HG02981 (cell line): ENCODE measurements around the gene H1-8.
"Not testable (repeated sequence)": the region's sequence is repeated elsewhere in the genome, so short reads cannot be mapped to it uniquely, and the experiment has no call there.

Experiments used
- ATAC-seq: cut with Tn5 transposase; IDR thresholded peaks from one replicate; pipeline ENCODE4 v1.9.1; 2021; ENCODE audit warnings: mild to moderate bottlenecking, moderate library complexity; ENCODE audit not compliant: unreplicated experiment

The H1-8 gene

DNA sequence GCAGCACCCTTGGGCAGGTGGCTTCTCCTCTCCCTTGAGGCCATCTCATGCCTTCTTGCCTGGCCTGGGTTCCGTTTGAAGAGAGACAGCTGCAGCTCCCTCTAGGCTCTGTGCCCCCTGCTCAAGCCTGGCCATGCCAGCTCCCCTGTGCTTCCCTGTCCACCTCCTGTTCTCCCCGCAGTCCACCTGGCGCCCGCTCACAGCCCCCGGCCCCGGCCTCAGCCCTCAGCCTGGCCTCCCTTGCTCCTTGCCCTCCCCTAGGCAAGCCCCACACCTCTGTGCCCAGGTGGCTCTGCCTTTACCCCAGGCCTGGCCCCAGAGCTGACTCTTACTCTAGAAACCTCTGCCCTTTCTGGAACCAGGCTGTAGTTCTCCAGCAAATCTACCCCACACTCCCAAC is 28.4 kb upstream of the H1-8 start:
- ATAC-seq: no peak

DNA sequence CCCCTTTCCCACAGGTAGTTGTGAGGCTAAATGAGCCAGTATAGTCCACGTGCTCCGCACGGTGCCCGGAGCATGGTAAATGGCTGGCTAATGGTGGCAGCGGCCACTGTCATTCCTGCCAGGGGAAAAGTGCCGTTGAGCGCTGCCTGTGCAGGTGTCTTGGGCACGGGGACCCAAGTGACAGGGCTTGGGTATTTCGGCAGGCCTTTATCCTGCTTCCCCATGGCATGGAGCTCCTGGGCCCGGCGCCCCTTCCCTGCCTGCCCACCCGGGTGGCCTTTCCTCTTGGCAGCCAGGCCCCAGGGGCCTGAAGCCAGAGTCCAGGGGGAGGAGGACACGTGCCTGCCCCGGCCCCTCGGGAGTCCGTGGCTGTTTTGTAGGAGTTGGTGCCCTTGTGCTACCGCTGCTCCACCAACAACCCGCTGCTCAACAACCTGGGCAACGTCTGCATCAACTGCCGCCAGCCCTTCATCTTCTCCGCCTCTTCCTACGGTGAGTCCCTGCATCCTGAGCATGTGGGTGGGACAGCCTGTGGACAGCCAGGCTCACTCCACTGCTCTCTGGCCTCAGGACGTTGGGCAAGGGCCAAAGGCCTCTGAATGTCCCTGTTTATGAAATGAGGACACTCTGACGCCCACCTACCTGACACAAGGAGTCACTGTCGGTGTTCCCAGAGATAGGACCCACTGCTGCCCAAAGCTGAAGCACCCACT is 27.7 kb upstream of the H1-8 start:
- not testable (repeated sequence) for ATAC-seq

DNA sequence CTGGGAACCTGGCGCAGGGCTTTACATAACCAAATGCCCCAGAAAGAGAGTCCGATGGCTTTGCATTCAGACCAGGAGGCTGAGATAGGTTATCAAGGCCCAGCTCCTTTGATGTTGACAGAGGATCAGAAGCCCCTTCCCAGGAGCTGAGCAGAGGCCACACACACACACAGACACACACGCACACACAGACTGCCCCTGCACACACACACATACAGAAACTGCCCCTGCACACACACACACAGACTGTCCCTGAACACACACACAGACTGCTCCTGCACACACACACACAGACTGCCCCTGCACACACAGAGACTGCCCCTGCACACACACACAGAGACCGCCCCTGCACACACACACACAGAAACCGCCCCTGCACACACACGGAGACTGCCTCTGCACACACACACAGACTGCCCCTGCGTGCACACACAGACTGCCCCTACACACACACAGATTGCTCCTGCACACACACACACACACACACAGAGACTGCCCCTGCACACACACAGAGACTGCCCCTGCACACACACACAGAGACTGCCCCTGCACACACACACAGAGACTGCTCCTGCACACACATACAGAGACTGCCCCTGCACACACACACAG is 27.0 kb upstream of the H1-8 start:
- ATAC-seq: not testable (repeated sequence)

DNA sequence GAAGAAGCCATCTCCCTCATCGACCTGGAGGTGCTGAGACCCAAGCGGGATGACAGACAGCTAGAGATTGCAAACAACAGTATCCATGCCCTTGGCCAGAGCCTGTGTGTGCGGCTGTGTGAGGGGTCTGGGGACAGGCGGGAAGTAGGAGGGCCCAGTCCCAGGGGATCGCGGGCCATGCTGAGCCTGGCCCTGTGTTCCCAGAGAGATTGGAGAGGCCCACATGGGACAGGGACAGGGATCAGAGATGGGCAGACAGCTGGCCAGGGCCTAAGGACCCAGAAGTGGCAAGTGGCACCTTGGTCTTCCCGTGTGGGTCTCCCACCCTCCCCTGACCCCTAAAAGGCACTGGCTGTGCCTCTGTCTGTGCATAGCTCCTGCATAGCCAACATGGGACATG is 25.5 kb upstream of the H1-8 start:
- ATAC-seq: no peak

DNA sequence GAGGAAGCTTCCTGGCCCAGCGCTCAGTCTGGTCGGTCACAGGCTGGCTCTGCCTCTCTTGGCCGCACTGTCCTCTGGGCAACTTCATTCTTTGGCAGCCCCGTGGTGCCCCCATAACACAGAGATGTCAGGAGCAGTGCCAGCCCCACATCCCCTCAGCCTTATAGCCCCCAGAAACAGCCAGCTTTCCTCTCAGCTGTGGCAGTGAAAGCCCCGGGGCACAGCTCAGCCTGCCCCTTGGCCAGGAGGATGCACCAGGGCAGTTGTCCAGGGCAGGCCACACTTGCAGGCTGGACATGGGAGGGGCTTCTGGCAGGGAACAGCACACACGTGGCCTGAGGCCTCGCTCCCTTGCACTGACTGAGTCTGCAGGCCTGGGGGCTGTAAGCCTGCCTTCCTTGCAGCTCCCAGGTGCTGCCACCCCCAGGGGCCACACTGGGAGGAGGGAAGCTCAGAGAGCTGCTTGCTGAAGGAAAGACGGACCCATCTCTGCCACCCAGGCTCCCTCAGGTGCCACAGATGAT is 24.9 kb upstream of the H1-8 start:
- ATAC-seq: no peak

DNA sequence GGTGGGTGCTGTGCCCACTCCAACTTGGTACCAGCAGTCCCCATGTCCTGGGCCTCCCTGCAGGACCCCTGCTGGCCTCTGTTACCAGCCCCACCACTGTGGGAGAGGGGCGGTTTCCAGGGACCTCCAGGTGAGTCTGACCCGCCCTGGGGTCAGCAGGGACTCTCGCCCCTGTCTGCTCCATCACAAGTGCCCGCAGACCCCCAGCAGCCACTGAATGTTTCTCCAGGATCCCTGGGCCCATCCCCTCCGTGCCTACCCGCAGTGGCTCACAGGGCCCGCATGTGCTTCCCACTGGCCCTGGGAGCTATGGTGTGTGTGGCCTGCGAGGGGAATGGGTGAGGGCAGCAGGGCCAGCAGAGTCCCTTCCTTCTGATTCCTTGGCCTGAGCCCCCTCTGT is 24.4 kb upstream of the H1-8 start:
- no peak for ATAC-seq

DNA sequence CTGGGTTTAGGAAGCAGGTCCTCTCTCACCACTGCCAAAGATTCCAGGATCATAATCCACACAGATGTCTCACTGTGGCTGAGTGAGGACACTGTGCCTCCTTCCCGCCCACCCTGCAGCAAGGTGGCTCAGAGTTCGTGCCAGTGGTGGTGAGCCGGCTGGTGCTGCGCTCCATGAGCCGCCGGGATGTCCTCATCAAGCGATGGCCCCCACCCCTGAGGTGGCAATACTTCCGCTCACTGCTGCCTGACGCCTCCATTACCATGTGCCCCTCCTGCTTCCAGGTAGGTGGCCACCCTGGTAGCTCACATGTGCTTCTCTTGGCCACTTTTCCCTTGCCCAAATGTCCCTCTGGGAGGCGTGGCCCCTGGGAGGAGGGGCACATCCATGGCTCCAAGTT is 23.5 kb upstream of the H1-8 start:
- no peak for ATAC-seq

DNA sequence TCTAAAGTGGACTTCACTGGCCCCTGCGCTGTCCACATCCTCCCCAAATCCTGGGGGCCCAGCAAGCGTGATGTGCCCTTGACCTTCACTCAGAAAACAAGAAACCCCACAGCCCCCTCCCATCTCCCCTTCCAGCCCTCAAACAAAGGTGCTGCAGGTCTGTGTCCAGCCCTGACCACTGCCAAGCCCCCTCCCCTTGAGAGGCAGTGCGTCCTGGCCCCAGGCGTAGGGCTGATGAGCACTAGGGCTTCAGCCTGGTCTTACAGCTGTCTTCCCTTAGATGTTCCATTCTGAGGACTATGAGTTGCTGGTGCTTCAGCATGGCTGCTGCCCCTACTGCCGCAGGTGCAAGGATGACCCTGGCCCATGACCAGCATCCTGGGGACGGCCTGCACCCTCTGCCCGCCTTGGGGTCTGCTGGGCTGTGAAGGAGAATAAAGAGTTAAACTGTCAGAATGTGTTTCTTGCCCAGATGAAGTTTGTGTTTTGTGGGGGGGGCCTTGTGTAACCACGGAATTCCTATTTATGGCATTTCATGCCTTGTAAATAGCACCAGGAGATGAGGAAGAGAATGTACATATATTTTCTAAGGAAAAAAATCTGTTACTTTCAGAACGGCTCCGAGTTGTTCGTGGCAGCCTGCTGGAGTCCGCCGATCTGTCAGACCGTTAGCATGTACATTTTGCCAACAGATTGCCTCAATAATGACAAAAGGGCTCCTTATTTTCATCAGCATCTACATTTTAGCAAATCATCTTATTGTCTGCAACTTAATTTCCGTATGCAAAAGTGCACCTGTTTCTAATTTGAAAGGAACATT is 22.9 kb upstream of the H1-8 start:
- ATAC-seq: no peak

DNA sequence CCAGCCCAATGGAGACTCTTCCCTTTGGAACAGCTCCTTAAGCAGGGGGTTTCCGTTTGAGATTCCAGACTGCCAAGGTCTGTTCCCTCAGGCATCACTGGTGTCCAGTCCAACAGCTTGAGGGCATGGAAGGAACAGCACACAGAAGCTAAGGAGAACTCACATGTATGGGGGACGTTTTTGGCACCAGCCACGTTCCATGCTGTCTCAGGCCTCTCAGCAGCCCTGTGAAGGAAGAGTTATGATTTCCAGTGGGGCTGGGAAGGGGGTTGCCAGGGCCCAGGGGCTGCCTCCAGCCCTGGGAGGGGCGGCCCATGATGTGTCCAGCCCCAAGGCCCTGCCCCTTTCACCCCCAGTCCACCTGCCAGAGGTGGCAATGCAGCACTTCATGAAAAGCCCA is 22.0 kb upstream of the H1-8 start:
- no peak for ATAC-seq

DNA sequence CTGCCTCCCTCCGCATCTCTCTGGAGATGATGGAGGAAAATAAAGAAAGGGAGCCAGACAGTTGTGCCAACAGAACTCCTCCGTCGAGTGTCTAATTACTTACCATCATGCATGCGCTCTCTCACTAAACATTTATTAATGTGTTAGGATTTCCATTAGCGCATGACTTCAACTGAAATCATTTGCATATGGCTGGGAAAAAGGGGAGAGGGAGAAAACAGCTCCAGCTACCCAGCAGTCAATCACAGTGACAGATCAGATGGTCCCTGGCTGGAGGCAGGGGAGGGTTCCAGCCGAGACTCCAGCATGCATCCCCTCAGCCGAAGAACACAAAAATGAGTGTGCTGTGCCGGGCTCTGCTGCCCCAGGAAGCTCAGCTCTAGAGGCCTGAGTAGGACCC is 21.4 kb upstream of the H1-8 start:
- ATAC-seq: no peak

DNA sequence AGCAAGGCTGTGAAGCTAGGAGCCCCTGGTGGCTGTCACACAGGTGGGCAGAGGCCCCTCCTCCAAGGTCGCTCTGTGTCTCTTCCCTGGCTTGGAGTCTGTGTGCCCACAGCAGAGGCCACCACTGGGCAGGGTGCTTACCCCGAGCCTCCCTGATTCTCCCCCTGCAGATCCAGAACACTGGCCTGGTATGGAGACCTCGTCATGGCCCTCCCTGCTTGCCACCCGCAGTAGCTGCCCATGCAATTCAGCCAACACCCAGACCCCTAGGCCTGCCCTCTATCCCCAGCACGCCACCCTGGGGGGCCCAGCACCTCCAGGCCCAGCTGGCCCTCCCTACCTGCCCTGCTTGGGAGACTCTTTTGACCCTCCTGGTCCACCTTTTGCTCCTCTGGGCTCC is 20.0 kb upstream of the H1-8 start:
- no peak for ATAC-seq

DNA sequence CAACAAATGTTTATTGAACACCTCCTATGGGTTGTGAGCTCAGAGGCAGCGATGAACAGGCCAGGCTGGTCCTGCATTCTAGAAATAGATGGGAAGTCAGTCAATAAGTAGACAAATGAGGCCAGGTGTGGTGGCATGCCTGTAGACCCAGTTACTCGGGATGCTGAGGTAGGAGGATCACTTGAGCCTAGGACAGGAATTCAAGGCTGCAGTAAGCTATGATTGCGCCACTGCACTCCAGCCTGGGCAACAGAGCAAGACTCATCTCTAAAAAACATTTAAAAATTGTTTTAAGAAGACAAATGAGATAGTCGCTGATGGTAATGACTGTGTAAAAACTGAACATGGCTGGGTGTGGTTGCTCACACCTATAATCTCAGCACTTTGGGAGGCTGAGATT is 18.9 kb upstream of the H1-8 start:
- ATAC-seq: no peak

DNA sequence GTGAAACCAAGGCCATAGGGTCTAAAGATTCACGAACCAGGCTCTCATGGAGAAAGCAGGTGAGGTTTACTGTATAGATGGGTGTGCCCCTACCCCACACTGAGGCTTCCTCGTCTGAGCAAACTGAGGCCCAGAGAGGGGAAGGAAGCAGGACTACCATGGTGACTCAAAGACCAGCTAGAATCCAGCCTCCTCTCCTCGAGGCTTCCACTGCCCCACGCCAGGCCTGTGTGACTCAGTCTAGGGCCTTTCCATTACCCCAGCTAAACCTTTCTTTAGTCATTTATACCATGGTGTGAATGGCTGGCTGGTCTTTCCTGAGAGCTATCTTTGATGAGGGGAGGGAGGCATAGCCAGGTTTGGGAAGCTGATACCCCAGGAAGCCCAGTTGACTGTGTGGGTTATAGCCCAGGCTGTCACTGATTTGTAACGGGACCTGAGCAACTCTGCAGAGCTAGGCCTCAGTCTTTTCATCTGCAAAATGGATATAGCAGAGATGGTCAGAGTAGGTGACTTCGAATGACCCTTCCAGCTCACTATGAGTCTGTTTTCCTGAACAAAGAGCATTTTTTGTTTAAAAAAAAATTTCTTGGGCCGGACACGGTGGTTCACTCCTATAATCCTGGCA is 17.5 kb upstream of the H1-8 start:
- no peak for ATAC-seq

DNA sequence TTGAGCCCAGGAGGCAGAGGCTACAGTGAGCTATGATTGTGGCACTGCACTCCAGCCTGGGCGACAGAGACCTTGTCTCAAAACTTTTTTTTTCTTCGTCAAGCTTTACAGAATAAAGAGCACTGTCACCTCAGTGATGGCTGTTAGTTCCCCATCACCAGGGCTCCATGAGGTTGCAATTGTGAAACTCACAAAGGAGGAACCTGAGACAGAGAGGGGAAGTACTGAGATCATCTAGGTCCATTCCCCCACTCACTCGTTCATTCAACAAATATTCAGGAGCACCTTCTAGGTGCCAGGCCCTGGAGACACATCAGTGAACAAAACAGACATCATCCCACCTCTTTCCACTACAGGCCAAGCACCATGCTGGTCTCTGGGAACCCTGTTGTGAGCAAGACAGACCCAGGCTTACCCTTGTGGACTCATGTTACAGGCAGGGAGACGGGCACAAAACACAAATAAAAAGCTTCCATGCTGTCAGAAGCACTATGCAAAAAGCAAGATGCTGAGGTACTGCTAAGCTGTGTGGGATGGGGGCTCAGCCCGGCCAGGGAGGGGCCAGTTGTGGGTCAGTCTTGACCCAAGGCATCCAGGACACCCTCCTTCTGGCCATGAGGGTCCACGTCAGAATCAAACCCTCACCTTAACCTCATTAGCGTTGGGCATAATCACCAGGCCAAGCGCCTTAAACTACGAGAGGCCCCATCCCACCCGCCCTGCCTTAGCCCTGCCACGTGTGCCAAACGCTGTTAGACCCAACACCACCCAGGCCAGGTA is 16.7 kb upstream of the H1-8 start:
- ATAC-seq: peak; percentile 85

DNA sequence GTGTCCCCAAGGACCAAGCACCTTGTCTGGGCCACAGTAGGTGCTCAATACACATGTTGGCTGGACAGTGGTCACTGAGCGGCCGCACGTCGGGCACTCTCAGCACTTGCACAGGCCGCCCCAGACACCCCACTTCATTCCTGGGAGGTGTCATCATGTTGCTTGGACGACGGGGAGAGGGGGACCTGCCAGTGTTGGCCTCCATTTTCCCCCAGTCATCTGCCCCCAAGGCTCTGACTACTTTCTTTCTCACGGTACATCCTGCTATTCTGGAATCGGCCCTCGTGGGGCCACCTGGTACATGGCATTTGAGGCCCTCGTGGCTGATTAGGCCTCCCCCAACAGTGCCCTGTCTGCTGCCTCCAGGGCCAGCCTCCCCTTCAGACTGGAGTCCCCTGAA is 15.7 kb upstream of the H1-8 start:
- ATAC-seq: no peak

DNA sequence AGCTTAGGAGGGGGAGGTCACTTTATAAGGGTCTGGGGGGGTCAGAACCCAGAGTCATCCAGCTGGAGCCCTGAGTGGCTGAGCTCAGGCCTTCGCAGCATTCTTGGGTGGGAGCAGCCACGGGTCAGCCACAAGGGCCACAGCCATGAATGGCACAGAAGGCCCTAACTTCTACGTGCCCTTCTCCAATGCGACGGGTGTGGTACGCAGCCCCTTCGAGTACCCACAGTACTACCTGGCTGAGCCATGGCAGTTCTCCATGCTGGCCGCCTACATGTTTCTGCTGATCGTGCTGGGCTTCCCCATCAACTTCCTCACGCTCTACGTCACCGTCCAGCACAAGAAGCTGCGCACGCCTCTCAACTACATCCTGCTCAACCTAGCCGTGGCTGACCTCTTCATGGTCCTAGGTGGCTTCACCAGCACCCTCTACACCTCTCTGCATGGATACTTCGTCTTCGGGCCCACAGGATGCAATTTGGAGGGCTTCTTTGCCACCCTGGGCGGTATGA is 14.3 kb upstream of the H1-8 start, which contains the start of gene RHO:
TSS of gene RHO (plus strand) at position 51 of the 512 bp plus-strand sequence. CDS start at position 146, 95 bp downstream.
- ATAC-seq: no peak

DNA sequence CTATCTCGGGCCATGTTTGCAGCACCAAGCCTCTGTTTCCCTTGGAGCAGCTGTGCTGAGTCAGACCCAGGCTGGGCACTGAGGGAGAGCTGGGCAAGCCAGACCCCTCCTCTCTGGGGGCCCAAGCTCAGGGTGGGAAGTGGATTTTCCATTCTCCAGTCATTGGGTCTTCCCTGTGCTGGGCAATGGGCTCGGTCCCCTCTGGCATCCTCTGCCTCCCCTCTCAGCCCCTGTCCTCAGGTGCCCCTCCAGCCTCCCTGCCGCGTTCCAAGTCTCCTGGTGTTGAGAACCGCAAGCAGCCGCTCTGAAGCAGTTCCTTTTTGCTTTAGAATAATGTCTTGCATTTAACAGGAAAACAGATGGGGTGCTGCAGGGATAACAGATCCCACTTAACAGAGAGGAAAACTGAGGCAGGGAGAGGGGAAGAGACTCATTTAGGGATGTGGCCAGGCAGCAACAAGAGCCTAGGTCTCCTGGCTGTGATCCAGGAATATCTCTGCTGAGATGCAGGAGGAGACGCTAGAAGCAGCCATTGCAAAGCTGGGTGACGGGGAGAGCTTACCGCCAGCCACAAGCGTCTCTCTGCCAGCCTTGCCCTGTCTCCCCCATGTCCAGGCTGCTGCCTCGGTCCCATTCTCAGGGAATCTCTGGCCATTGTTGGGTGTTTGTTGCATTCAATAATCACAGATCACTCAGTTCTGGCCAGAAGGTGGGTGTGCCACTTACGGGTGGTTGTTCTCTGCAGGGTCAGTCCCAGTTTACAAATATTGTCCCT is 13.4 kb upstream of the H1-8 start:
- ATAC-seq: no peak

DNA sequence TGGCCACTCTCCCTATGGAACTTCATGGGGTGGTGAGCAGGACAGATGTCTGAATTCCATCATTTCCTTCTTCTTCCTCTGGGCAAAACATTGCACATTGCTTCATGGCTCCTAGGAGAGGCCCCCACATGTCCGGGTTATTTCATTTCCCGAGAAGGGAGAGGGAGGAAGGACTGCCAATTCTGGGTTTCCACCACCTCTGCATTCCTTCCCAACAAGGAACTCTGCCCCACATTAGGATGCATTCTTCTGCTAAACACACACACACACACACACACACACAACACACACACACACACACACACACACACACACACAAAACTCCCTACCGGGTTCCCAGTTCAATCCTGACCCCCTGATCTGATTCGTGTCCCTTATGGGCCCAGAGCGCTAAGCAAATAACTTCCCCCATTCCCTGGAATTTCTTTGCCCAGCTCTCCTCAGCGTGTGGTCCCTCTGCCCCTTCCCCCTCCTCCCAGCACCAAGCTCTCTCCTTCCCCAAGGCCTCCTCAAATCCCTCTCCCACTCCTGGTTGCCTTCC is 12.7 kb upstream of the H1-8 start:
- no peak for ATAC-seq

DNA sequence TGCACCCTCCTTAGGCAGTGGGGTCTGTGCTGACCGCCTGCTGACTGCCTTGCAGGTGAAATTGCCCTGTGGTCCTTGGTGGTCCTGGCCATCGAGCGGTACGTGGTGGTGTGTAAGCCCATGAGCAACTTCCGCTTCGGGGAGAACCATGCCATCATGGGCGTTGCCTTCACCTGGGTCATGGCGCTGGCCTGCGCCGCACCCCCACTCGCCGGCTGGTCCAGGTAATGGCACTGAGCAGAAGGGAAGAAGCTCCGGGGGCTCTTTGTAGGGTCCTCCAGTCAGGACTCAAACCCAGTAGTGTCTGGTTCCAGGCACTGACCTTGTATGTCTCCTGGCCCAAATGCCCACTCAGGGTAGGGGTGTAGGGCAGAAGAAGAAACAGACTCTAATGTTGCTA is 12.2 kb upstream of the H1-8 start:
- ATAC-seq: no peak
